GM21528 (cell line): ENCODE results near the gene ERO1A.
"Not testable (repeated sequence)": the region's sequence is repeated elsewhere in the genome, so short reads cannot be mapped to it uniquely, and the experiment has no call there.

Experiments
- ATAC-seq: cut with Tn5 transposase; IDR thresholded peaks from one replicate; pipeline ENCODE4 v1.9.1; 2021; ENCODE audit warnings: mild to moderate bottlenecking, moderate library complexity; ENCODE audit not compliant: unreplicated experiment, low FRiP score

The ERO1A gene, protein sequence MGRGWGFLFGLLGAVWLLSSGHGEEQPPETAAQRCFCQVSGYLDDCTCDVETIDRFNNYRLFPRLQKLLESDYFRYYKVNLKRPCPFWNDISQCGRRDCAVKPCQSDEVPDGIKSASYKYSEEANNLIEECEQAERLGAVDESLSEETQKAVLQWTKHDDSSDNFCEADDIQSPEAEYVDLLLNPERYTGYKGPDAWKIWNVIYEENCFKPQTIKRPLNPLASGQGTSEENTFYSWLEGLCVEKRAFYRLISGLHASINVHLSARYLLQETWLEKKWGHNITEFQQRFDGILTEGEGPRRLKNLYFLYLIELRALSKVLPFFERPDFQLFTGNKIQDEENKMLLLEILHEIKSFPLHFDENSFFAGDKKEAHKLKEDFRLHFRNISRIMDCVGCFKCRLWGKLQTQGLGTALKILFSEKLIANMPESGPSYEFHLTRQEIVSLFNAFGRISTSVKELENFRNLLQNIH

DNA sequence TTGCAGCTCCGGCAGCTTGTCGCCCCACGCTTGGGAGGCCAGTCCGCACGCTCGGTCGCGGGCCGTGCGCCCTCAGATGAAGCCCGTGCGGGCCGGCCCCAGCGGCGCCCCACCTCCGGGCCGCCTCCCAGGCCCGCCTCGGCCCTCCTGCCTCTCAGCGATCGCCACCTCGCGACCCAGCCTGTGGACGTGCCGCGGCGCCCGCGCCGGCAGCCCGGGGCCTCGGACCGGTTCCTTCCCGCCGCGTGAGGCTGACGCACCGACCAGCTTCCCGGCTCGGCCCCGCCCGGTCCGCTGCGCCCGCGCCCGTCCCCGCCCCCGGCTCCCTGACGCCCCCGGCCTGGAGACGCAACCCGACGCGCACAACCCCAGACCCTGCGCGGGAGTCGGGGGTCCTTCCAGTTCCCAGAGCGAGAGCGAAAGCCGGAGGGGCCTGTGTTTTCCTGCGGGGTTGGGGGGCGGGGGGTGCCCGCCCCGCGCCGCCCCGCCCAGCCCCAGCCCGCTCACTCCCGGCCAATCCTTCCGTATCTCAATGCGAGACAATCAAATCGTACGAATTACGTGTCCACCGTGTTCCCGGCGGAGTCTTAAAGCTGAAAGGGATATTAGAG is at the start of gene ERO1A:
Gene ERO1A, minus strand, starts transcription at position 78 of the 611 bp plus-strand sequence. Its CDS starts 77 bp downstream, at position 1.
- ATAC-seq: peak; percentile 73

DNA sequence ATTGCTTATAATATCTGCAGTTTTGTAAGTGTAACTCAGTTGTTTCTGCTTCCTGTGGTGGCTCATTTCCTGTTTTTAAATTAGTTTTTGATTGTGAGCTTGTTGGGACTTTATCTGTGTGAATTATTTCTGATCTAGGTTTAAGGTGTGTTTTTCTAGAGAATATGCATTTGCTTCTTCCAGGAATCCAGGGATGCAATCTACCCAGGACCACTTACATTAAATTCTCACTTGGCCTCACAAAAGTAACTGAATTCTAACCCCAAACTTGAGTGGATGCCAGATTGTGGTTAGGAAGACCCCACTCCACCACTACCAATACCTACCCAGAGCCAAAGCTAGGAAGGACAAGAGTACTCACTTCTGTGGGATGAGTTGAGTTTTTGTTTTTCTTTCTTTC is 46.5 kb upstream of the ERO1A start:
- ATAC-seq: no peak

DNA sequence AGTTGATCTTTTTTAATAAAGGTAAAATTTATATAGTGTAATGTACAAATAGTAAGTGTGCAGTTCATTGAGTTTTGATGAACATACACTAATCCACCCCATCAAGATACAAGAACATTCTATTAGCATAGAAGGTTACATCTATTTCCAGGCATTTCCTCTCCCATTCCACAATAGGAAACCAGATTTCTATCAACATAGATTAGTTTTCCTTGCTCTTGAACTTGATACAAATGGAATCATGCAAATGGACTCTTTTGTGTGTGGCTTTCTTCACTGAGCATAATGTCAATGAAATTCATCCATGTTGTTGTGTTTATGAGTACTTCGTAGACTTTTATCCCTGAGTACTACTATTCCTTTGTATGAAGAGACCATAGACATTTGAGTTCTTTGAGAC is 45.4 kb upstream of the ERO1A start:
- no peak for ATAC-seq

DNA sequence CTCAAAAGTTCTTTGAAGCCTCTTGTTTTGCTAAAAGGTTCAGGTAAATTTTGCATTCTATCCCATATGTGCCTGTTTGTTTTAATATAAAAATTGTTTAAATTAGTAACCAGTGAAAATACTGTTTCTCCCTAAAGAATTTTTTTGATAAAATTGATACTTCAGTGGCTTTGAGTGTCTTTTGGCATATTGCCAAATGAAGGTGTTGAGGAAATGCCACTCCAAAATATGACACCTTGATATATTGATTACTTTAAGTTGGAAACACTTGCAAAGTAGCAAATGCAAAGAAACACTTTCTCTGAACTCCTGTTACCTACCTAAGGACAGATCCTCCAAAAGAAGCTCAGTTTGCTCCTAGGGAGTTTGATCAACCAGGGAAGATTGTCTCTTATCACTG is 43.1 kb upstream of the ERO1A start:
- ATAC-seq: no peak

DNA sequence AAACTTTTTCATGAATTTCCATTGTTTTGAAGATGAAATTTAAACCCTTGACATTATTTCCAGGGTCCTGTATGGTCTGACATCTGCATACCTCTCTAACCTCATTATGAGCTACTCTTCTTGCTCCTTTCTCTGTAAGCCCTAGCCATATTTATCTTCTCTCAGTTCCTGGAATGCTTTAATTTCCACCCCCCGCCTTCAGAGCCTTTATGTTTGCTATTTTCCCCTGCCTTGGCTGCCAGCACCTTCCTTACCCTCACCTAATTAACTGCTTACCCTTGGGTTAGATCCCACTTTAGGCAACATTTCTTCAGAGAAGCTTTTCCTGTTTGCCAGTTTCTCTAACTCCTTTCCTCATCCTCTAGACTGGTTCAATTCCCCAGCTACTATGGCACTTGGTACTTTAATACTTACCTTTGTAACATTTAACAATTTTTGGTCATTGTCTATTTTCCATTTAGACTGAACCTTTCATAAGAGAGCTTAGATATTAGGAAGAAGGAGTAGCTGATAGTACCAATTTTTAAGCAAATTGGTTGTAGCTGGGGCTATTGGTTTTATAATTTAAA is 40.6 kb upstream of the ERO1A start:
- ATAC-seq: no peak

DNA sequence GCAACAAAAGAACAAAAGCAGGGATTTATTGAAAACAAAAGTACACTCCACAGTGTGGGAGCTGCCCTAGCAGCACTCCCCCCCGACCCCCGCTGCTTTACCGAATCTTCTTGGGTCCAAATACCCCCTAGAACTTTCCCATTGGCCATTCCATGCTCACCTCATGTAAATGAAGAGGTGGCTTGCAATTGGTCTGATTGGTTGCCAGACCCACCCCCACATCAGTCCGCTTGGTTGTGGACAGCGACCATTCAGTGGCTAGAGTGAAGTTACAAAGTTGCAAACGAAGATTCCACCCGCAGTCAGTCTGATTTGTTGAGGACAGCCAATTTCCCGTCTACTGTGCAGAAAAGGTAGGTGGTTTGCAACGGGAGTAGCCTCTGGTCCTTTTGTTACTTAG is 38.5 kb upstream of the ERO1A start:
- no peak for ATAC-seq

DNA sequence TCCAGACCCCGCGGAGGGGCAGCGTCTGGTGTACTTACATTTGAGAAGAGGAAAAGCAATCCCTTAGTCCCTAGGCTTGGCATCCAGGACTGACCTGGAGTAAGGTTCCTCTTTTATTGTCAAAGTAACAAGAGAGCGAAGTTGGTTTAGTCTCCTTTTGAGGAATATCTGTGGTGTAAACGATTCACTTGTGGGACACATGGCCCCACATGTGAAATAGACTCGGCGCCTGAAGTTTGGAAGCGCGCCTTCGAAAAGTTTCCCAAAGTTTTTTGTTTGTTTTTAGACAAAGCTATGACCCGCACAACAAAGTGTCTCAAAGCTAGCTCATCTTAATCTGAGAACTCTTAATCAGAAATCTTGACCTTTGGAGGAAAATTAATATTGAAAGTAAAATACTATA is 35.4 kb upstream of the ERO1A start:
- no peak for ATAC-seq

DNA sequence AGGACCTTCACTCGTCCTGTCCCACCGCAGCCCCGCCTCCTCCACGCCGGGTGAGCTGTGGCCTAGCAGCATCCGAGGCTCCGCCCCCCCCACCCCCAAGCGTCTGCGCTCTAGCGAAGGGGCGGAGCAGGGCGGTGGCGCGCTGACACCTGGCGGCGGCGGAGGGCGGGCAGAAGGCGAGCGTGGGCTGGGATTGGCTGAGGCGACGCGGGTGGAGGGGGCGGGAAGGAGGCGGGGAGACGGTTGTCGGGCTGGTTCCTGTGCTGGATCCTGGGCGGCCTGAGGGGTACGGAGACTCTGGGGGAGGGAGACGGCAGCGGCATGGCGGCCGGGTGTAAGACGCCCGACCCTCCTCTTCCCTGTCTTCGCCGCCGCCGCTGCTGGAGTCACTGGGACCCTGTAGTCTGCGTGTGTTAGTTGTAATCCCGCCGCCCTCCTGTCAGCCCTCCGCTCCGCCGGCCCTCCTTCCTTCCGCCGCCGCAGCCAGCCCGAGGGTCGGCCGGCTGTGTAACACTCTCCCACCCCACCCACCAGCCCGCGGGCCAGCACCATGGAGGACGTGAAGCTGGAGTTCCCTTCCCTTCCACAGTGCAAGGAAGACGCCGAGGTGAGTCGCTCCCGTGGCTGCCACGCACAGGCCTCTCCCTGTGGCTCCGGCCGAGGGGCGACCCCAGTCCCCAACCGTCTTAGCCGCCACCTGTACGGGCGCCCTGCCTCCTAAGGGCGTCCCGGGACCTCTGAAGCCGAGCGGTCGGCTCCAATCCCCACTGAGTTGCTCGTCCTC is 34.8 kb upstream of the ERO1A start, which contains the start of gene STYX:
Gene STYX, plus strand, starts transcription at position 242 of the 784 bp plus-strand sequence. Its CDS starts 309 bp downstream, at position 551.
- ATAC-seq: peak; percentile 93

DNA sequence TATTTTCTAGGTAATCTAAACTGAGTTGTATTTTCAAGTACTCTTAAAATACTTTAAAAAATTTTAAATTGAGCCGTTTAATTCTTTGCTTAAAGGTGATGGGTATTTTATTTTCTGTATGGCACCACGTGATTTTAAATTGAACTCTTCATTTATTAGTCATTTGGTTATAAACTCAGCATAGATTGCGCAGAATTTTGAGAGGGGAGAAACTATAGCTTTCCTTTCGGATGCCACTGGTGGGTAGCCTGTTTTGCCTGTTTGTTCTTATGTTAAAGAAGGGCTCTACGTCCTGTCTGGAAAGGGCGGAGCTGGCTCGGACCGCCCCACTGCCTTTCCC is 34.2 kb upstream of the ERO1A start:
- no peak for ATAC-seq

DNA sequence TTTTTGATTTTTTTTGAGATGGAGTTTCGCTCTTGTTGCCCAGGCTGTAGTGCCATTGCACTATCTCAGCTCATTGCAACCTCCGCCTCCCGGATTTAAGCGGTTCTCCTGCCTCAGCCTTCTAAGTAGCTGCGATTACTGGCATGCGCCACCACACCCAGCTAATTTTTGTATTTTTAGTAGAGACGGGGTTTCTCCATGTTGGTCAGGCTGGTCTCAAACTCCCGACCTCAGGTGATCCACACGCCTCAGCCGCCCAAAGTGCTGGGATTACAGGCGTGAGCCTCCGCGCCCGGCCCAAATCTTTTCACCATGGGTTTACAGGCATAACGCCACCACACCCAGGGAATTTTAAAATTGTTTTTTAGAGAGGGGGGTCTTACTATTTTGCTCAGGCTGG is 33.7 kb upstream of the ERO1A start:
- ATAC-seq: not testable (repeated sequence)

DNA sequence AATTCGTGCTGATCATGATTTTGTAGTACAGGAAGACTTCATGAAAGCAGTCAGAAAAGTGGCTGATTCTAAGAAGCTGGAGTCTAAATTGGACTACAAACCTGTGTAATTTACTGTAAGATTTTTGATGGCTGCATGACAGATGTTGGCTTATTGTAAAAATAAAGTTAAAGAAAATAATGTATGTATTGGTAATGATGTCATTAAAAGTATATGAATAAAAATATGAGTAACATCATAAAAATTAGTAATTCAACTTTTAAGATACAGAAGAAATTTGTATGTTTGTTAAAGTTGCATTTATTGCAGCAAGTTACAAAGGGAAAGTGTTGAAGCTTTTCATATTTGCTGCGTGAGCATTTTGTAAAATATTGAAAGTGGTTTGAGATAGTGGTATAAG is 32.2 kb upstream of the ERO1A start:
- not testable (repeated sequence) for ATAC-seq

DNA sequence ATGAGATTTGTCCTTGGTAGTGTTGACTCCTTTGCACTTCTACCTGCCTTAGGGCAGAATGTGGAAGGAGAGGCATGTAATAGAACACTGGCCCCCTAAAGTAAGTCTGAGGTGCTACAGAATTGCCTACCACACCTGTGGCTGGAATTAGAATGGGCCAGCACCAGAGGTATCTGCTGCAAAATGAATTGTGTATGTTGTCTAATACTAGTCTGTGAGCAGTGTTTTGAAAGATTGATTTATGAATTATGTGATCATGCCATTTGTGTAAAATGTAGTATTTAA is 28.9 kb upstream of the ERO1A start:
- ATAC-seq: no peak

DNA sequence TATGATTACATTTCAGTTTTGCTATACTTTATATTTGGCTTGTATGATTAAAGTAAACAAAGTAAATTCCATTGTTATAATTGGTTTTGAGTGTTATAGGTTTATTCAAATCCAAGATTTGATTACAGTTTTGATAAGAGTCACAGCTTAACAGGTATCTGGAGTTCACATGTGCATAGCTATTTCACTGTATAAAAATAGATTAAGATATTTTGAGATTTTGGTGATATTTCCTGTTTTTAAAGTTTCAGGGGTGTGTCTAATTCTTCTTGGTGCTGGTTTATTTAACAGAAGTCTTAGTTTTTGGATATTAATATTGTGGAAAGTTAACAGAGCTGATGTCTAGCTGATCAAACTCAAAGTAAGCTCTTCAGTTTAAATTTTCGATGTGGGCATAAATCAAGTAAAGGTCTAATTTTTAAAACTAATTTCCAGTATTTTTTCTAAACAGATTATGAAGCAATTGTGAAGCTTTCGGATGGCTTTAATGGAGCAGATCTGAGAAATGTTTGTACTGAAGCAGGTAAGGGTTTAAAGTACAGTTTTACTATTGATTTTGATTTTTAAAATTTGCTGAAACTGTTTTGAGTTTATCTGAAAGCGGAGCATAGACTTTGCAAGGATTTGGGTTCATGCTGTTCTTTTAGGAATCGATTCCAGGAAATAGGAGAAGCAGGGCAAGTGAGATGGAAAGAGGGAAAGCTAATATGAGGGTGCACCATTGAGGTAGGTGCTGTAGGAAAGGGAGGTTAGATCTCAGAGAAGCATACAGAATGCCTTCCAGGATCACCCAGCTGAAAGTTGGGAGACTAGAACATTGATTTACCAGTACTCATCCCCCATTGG is 28.4 kb upstream of the ERO1A start:
- no peak for ATAC-seq

DNA sequence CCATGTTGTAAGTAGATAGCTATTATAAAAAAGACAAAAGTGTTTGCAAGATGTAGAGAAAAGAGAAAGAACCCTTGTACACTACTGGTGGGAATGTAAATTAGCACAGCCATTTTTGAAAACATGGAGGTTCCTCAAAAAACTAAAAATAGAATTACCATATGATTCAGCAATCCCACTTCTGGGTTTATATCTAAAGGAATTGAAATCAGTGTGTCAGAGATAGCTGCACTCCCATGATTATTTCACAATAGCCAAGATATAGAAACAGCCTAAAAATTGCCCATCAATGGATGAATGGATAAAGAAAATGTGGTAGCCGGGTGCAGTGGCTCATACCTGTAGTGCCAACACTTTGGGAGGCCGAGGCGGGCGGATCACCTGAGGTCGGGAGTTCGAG is 20.8 kb upstream of the ERO1A start:
- ATAC-seq: no peak

DNA sequence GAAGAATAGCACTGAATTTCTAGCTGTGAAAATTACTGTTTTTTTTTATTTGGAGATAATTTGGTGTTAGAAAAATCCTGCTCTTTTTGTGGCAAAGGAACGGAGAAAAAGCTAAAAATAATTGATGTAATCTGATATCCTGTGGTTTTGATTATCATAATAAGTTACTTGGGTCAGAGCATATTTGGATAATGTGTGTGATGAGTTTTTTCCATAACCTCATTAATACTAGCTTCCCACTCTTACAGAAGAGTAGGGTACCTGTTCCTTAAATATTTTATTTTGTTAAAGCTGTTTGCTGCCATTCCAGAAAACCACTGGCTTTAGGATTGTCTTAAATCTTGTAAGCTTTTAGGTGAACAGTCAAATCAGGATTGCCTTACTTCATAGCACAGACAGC is 16.3 kb upstream of the ERO1A start:
- ATAC-seq: no peak

DNA sequence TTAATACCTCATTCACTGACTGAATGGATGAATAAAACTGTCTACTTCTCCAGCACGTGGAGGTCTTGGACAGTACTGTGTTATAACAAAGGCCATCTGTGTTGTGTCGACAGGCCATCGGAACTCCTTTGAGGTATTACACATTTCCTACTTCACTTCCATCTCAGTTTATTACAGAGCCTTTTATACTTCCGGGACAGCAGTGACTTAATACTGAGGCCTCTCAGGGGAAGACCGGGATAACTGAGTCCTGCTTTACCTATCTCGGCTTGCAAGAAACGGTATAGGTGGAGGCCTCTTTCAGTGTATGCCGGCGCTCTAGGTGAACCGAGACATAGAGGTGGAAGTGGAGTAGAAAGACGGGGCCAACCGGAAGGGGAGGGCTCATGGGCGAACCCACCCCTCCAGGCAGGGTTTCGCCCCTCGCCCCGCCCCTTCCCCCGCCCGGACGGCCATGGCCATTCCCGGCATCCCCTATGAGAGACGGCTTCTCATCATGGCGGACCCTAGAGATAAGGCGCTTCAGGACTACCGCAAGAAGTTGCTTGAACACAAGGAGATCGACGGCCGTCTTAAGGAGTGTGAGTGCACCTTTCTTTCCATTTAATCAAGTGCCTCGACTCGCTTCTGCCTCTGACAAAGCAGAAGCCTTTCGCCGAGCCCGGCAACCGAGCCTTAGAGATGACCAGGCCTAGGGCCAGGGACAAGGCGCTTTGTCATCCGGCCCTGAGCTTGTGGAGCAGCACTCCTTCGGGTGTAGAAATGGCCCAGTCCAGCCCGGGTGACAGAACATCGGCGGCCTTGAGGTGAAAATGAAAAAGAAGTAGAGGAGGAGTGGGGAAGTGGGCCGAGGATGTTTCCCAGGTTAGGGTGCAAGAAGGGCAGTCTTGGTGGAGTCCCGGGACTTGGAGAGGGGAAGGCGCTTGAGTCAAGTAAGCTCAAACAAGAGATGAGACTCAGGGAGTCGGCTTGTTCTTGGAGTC is 11.7 kb upstream of the ERO1A start, which contains the start of gene PSMC6:
Gene PSMC6, plus strand, starts transcription at position 477 of the 983 bp plus-strand sequence. Its CDS starts 20 bp downstream, at position 497.
- peak; percentile 97 for ATAC-seq

DNA sequence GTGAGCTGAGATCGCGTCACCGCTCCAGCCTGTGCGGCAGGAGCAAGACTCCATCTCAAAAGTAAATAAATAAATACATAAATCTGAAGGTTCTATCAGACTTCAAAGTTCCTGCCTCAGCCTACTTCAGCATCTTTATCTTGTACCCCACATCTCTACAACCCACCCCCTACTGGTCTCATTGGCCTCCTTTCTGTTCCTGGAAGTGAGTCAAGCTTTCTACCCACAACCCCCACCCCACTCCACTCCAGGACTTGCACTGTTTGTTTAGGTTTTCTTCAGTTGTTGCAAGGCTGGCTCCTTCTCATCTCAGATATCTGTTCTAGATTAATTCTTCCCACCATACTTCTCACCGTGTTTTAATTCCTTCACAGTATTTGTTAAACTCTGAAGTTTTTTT is 10.9 kb upstream of the ERO1A start:
- no peak for ATAC-seq

DNA sequence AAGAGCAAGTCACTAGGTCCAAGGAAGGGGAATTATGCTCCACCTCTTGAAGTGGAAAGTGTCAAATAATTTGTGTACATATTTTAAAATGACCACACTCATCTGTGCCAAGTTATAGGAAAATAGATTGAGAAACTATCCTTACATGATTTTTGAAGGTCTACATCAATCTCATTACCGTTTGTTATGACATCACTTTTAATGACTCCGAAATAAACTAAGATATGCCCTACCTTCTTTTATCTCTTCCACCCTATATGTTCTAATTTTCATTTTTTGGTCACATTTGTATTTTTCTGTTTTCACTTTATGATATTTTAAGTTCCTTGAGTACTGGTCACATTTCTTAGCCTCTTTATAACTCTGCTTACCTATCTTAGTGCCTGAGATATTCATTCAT is 8.3 kb upstream of the ERO1A start:
- no peak for ATAC-seq

DNA sequence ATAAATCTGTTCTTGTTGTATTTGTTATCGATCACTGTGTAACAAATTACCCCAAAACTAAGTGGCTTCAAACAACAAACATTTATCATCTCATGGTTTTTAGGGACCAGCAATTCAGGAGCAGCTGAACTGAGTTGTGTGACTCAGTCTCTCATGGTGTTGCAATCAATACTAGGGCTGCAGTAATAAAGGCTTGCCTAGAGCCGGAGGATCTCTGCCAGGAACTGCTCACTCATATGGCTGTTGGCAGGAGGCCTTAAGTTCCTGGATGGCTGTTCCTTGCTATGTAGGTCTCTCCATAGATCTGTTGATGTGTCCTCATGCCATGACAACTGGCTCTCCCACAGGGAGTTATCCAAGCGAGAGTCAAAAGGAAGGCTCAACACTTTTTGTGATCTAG is 7.9 kb upstream of the ERO1A start:
- ATAC-seq: no peak
